IPS DF 4.7 (cell line): ENCODE results near the gene GTF2H3.

ENCODE experiments used
- DNase-seq: peaks from one replicate; pipeline ENCODE4 v3.0.0-alpha.2; 2013; ENCODE audit warnings: low spot score; ENCODE audit errors: extremely low read depth

Gene GTF2H3

GRCh38 chr12:123707466-123707865, 73.8 kb downstream of the GTF2H3 start:
- no peak for DNase-seq
